Spinal cord (tissue), 10 donors: ENCODE measurements around the gene CHD9. TPM values are rescaled to one million over a fixed set of nuclear protein-coding genes. Genes with fewer than 3 reads are reported as not detected.

ENCODE experiments used
- DNase-seq, 6 donors: peaks; one replicate each; pipeline versions ENCODE4 v3.0.0 to v3.0.0-alpha.2; 2013 to 2015; ENCODE audit warnings: low spot score in 6 of 6, low read depth in 4 of 6
- H3K27ac ChIP-seq: one replicate; pipeline ENCODE4 v1.5.1; 2013; ENCODE audit warnings: low read depth, low read length, control low read depth
- H3K27me3 ChIP-seq: one replicate; pipeline ENCODE4 v1.6.1; 2013; ENCODE audit warnings: low read length; ENCODE audit not compliant: control insufficient read depth, insufficient read depth
- H3K36me3 ChIP-seq: one replicate; pipeline ENCODE4 v1.6.1; 2013; ENCODE audit warnings: low read length; ENCODE audit not compliant: control insufficient read depth, insufficient read depth
- H3K4me1 ChIP-seq: one replicate; pipeline ENCODE4 v1.6.1; 2013; ENCODE audit warnings: low read length; ENCODE audit not compliant: control insufficient read depth, insufficient read depth
- H3K4me3 ChIP-seq: one replicate; pipeline ENCODE4 v1.5.1; 2013; ENCODE audit warnings: low read depth, low read length, control low read depth
- H3K9me3 ChIP-seq: one replicate; pipeline ENCODE4 v1.6.1; 2013; ENCODE audit warnings: low read length; ENCODE audit not compliant: control insufficient read depth, insufficient read depth
- WGBS: methylation state at CpG from one replicate; pipeline ENCODE4 v1.1.5; 2013; ENCODE audit warnings: missing lambda C conversion rate; ENCODE audit not compliant: insufficient coverage; 5-methylcytosine and 5-hydroxymethylcytosine counted together
- polyA plus RNA-seq, 2 donors: library from polyadenylated mRNA; unstranded; fragments of 120-200 nt; gene quantifications; one replicate each; pipeline ENCODE4 v1.2.1, GENCODE V29; 2013; ENCODE audit not compliant: insufficient read length in 2 of 2
- total RNA-seq, 2 donors: library from RNA; depleted of rRNA in 1 of 2; stranded (reverse); fragments of 120-200 nt in 1 of 2; fragments of >200 nt in 1 of 2; gene quantifications; one replicate each; pipeline versions ENCODE4 v1.2.3 to v1.2.4, GENCODE V29; 2013 to 2014
- donor health status: healthy.

CHD9 gene
- total and polyA plus RNA-seq, 4 donors: 32.2 to 140 (median 82.8) TPM

DNA sequence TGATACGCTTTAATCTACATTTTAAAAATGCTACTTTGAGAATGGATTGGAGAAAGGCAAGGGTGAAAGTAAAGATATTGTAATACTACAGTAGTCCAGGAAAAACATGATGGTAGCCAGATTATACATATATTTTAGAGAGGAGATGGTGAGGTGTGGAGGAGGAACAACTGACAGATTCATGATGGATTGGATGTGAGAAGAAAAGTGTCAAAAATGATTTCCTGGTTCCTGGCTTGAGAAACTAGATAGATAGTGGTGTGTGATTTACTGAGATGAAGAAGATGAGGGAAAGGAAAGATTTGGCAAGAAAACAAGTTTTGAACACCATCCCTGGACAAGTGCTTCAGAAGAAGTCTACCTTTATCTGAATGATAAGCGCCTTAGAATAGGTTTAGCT is 80.5 kb downstream of the CHD9 start:
- WGBS: no CpG with 5 or more reads among the region's 2 CpGs
- Histone ChIP-seq H3K27ac (no peak overlapping the region), H3K36me3 (no peaks in the 10 kb centered on the region)

DNA sequence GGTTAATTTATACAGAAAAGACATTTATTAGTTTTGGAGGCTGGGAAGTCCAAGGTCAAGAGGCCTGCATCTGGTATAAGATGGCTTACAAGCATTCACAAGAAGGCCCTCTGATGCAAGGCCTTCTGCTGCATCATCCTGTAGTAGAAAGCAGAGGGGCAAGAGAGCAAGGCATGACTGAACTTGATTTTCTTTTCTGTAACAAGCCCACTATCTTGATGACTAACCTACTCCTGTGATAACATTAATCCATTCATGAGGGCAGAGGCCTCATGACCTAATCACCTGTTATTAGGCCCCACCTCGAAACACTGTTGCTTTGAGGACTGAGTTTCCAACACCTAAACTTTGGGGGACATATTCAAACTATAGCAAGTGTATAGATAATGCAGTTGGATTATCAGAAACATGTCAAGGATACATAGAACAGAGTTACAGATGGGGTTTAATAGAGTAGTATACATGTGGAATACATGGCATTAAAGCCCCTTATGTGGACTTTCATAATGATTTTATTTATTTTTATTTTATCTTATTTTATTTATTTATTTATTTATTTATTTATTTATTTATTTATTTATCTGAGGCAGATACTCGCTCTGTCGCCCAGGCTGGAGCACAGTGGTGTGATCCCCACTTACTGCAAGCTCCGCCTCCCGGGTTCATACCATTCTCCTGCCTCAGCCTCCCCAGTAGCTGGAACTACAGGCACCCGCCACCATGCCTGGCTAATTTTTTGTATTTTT is 88.2 kb downstream of the CHD9 start:
- H3K36me3 ChIP-seq: no peaks in the 10 kb centered on the region
- no peaks in the 10 kb centered on the region for H3K4me1 ChIP-seq
- no peaks in the 10 kb centered on the region for H3K9me3 ChIP-seq
- H3K27me3 ChIP-seq: no peaks in the 10 kb centered on the region
- H3K27ac ChIP-seq: no peak overlapping the region
- no CpG with 5 or more reads among the region's 6 CpGs for WGBS
- no peak for DNase-seq
- H3K4me3 ChIP-seq: no peak overlapping the region

More for the DNA sequence above, 80.5 kb downstream of the CHD9 start:
- Histone ChIP-seq H3K4me1 (no peaks in the 10 kb centered on the region), H3K4me3 (no peak overlapping the region), H3K27me3 (no peaks in the 10 kb centered on the region), H3K9me3 (no peaks in the 10 kb centered on the region)
- no peak for DNase-seq

DNA sequence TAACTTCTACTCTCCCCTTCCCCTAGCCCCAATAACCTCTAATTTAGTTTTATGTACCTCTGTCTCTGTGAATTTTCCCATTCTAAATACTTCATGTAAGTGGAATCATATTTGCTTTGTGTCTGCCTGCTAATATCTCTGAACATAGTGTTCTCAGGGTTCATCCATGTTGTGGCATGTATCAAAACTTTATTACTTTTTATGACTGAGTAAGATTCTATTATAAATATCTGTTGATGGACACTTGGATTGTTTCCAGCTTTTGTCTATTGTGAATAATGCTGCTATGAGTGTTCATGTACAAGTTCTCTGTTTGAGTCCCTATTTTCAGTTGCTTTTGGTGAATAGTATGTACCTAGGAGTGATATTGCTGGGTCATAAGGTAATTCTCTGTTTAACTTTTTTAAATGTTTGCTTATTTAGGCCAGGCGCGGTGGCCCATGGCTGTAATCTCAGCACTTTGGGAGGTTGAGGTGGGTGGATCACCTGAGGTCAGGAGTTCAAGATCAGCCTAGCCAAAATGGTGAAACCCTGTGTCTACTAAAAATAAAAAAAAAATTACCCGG is 92.8 kb downstream of the CHD9 start:
- Histone ChIP-seq H3K27me3 (no peaks in the 10 kb centered on the region), H3K36me3 (no peaks in the 10 kb centered on the region), H3K27ac (no peak overlapping the region), H3K4me3 (no peak overlapping the region), H3K4me1 (no peaks in the 10 kb centered on the region), H3K9me3 (peaks cover 8% of the 10 kb centered on the region)
- no peak for DNase-seq
- no CpG with 5 or more reads among the region's 3 CpGs for WGBS

DNA sequence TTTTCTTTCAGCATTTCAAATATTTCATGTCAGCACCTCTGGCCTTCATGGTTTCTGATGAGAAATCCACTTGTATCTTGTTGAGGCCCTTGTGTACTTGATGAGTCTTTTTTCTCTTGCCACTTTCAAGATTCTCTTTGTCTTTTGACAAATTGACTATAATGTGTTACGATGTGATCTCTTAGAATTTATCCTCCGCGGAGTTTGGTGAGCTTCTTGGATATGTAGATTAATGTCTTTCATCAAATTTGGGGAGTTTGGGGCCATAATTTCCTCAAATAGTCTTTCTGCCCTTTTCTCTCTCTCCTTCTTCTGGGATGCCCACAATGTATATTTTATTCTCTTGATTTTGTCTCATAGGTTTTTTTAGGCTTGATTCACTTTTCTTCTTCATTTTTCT is 96.0 kb downstream of the CHD9 start:
- Histone ChIP-seq H3K27ac (no peak overlapping the region), H3K4me3 (no peak overlapping the region), H3K4me1 (peaks cover 3% of the 10 kb centered on the region), H3K36me3 (no peaks in the 10 kb centered on the region), H3K27me3 (no peaks in the 10 kb centered on the region), H3K9me3 (peaks cover 8% of the 10 kb centered on the region)
- no CpG with 5 or more reads among the region's 3 CpGs for WGBS
- DNase-seq: no peak

DNA sequence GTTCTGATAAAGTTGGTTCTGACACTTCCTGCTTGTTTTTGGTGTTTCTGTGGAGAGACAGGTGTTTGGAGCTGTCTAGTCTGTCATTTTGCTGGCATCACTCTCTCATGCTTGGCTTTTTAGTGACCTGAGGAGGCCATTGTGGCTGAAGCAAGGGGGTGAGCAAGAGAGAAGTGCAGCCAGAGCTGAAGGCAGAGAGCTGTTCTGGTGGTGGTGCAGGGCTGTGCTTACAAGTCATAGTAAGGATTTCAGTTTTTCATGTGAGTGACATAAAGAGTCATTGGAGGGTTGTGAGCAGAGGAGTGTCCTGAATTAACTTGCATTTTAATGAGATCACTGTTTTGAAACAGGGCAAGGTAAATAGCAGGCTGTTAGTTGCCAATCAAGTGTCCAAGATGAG is 97.5 kb downstream of the CHD9 start:
- Histone ChIP-seq H3K9me3 (peaks cover 8% of the 10 kb centered on the region), H3K4me1 (peaks cover 3% of the 10 kb centered on the region), H3K4me3 (no peak overlapping the region), H3K27me3 (no peaks in the 10 kb centered on the region), H3K36me3 (no peaks in the 10 kb centered on the region), H3K27ac (no peak overlapping the region)
- DNase-seq: no peak

DNA sequence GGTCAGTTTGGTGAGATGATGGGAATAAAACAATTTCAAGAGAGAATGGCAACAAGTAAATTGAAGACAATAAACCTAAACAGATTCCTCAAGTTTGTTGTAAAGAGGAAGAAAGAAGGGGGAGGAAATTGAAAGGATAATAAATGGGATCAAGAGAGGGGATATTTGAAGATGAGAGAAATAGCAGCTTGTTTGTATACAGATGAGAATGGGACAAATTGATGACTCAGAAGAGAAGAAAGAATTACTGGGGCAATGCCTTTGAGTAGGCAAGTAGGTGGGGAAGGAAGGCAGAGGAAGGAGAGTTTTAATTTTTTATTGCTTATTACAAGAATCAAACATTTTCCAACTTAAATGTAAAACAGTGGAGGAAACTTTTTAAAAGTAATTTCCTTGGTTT is 98.3 kb downstream of the CHD9 start:
- peaks cover 8% of the 10 kb centered on the region for H3K9me3 ChIP-seq
- no peak for DNase-seq
- H3K27ac ChIP-seq: no peak overlapping the region
- no peaks in the 10 kb centered on the region for H3K36me3 ChIP-seq
- peaks cover 3% of the 10 kb centered on the region for H3K4me1 ChIP-seq
- H3K27me3 ChIP-seq: no peaks in the 10 kb centered on the region
- no peak overlapping the region for H3K4me3 ChIP-seq

DNA sequence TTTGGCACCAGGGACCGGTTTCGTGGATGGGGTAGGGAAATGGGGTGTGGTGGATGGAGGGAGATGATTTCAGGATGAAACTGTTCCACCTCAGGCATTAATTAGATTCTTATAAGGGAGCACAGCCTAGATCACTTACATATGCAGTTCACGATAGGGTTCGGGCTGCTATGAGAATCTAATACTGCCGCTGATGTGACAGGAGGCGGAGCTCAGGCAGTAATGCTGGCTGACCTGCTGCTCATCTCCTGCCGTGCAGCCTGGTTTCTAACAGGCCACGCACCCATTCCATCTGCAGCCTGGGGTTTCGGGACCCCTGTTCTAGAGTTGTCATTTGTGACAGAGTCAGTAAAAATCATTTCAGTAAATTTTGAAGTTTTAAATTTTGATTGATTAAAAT is 99.7 kb downstream of the CHD9 start:
- 46% methylated on average over 7 of the region's 9 CpGs for WGBS
- Histone ChIP-seq H3K27ac (no peak overlapping the region), H3K4me3 (no peak overlapping the region), H3K36me3 (peaks cover 6% of the 10 kb centered on the region), H3K27me3 (no peaks in the 10 kb centered on the region), H3K9me3 (peaks cover 5% of the 10 kb centered on the region), H3K4me1 (peaks cover 3% of the 10 kb centered on the region)
- peak in 2 of 6 donors; percentile 5 to 41 for DNase-seq

DNA sequence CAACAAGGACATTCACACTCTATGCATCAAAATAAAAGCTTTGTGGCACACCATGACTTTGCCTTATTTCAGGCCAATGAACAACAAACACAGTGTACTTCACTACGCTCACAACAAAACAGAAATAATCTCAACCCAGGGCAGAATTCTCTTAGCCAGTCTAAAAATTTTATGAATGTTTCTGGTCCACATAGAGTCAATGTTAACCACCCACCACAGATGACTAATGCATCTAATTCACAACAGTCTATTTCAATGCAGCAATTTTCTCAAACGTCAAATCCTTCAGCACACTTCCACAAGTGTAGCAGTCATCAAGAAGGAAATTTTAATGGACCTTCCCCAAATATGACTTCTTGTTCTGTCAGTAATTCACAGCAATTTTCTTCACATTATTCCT is 101.7 kb downstream of the CHD9 start:
- no peak for DNase-seq
- H3K27ac ChIP-seq: no peak overlapping the region
- WGBS: 100% methylated on average over 2 of the region's 2 CpGs

DNA sequence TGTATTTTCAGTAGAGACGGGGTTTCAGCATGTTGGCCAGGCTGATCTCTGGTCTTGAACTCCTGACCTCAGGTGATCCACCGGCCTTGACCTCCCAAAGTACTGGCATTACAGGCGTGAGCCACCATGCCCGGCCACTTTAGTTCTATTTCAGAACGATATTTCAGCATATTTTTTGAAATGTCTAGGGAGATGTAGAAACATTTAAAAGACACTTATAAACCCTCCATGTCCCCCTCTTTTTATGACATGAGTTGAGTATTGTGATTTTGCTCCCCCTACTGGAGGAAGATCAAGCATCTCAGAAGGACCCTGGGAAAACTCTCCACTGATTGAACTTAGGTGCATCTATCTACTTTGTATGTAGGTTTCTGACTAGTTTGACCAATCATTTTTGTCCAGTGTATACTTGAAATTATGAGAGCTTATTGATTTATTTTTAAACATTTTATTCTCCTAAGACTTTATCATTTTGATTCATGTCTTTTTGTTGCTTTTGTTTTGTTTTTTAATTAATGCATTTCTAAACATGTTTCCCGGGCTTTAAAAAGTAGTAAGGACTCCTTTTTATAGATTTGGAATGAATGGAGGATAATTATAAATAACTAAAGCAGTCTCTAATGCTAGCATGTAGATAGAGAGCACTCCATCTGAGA is 105.1 kb downstream of the CHD9 start:
- Histone ChIP-seq H3K9me3 (no peaks in the 10 kb centered on the region), H3K4me3 (no peak overlapping the region), H3K36me3 (peaks cover 13% of the 10 kb centered on the region), H3K27me3 (no peaks in the 10 kb centered on the region), H3K4me1 (no peaks in the 10 kb centered on the region), H3K27ac (no peak overlapping the region)
- peak; percentile 10 to 87 (median 36) for DNase-seq
- WGBS: 100% methylated on average over 2 of the region's 6 CpGs

More for the DNA sequence above, 101.7 kb downstream of the CHD9 start:
- H3K27me3 ChIP-seq: no peaks in the 10 kb centered on the region
- H3K36me3 ChIP-seq: peaks cover 6% of the 10 kb centered on the region
- H3K4me3 ChIP-seq: no peak overlapping the region
- no peaks in the 10 kb centered on the region for H3K9me3 ChIP-seq
- H3K4me1 ChIP-seq: peaks cover 3% of the 10 kb centered on the region

DNA sequence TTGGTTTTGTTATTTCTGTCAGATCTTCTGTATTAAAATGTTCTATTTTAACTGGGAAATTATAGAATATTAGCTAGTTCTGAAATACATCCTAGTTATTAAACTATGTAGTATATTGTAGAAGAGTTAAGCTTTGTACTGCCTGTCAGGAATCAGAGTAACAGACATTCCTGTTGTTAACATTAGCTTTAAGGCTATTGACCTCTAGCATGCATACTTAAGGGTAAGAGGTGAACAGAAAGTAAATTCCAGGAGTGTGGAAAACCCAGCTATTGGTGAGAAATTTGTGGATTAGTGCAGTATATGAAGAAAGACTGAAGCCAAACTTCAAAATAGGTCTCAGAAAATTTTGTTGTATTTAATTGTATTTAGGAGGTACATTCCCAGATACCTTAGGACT is 111.3 kb downstream of the CHD9 start:
- Histone ChIP-seq H3K27ac (no peak overlapping the region), H3K4me3 (no peak overlapping the region), H3K27me3 (no peaks in the 10 kb centered on the region), H3K36me3 (peaks cover 7% of the 10 kb centered on the region), H3K9me3 (no peaks in the 10 kb centered on the region), H3K4me1 (no peaks in the 10 kb centered on the region)
- DNase-seq: no peak
